Measurements from ENCODE around the gene ZNF410. TPM values are rescaled to one million over a fixed set of nuclear protein-coding genes. Genes with fewer than 3 reads are reported as not detected.

The ZNF410 gene
- total RNA-seq, 1 experiment from 2014 or later, result 28.1 TPM

- Mint-ChIP-seq H3K36me3 (ENCODE audit: insufficient read depth in 1 of 3, low read depth in 3 of 3) (no peaks in the 10 kb centered on the region), H3K4me3 (no peak overlapping the region), H3K4me1 (no peaks in the 10 kb centered on the region), H3K9me3 (no peaks in the 10 kb centered on the region), H3K27ac (no peak overlapping the region; a peak in 1 of 7 replicates), H3K27me3 (ENCODE audit: low read depth) (peaks cover 11% of the 10 kb centered on the region)
- Histone ChIP-seq H3K27ac (ENCODE audit: insufficient read length, low read depth, low read length) (no peak overlapping the region), H2BK120ac (ENCODE audit: low read depth, low read length, poor library complexity, severe bottlenecking) (no peak overlapping the region), H3T11ph (ENCODE audit: low read length) (no peak overlapping the region), H4K5ac (ENCODE audit: insufficient read length, low read depth, low read length) (no peak overlapping the region), H3K56ac (ENCODE audit: insufficient read length, low read depth, low read length) (no peak overlapping the region), H3K9ac (ENCODE audit: extremely low read depth, insufficient read length, low read length) (no peak overlapping the region), H2BK5ac (ENCODE audit: insufficient read length, low read length) (no peak overlapping the region), H3K79me1 (ENCODE audit: insufficient read depth, low read depth, low read length, poor library complexity, severe bottlenecking) (no peaks in the 10 kb centered on the region), H3K9me3 (ENCODE audit: control insufficient read depth, low read depth, low read length) (no peaks in the 10 kb centered on the region), H2BK12ac (ENCODE audit: insufficient read length, low read depth, low read length) (no peak overlapping the region), H3K4me1 (ENCODE audit: insufficient read depth, low read length) (no peaks in the 10 kb centered on the region), H2AFZ (ENCODE audit: low read length) (no peak overlapping the region), H4K20me1 (ENCODE audit: control insufficient read depth, insufficient read depth, insufficient read length) (no peaks in the 10 kb centered on the region), H2BK15ac (ENCODE audit: low read depth, low read length) (no peak overlapping the region), H3K27me3 (ENCODE audit: insufficient read depth, low read length) (no peaks in the 10 kb centered on the region), H2BK20ac (ENCODE audit: low read depth, low read length, poor library complexity, severe bottlenecking) (no peak overlapping the region), H3K79me2 (ENCODE audit: insufficient read depth, low read length) (no peaks in the 10 kb centered on the region), H4K91ac (ENCODE audit: insufficient read length, low read depth, low read length) (no peak overlapping the region), H3K18ac (ENCODE audit: insufficient read length, low read depth, low read length) (no peak overlapping the region), H3K23me2 (ENCODE audit: insufficient read length, low read depth, low read length, poor library complexity, severe bottlenecking) (no peaks in the 10 kb centered on the region), H3K4ac (ENCODE audit: low read depth, low read length) (no peak overlapping the region), H3K23ac (ENCODE audit: insufficient read length, low read depth, low read length) (no peak overlapping the region), H4K8ac (replicated peaks; ENCODE audit: insufficient read length, low read depth, low read length) (no peak overlapping the region), H2AK5ac (ENCODE audit: insufficient read length, low read length) (no peak overlapping the region), H3K14ac (ENCODE audit: insufficient read depth, low read length) (no peak overlapping the region), H3K4me2 (ENCODE audit: insufficient read depth, insufficient read length, low read length) (no peak overlapping the region)
- no peak for TF ChIP-seq CTCF (conservative IDR thresholded peaks at IDR 0.05)
- DNase-seq, result no peak
- WGBS (ENCODE audit: extremely low coverage, insufficient read length, low lambda C conversion rate), result no CpG with 5 or more reads among the region's 4 CpGs
These were observed 56.4 kb downstream of the ZNF410 start for GRCh38 chr14:73943083-73943482.
